HUES64 (cell line): Measurements from ENCODE around the gene LRTM2. TPM values are rescaled to one million over a fixed set of nuclear protein-coding genes. Genes with fewer than 3 reads are reported as not detected.

ENCODE experiments used
- H3K27ac ChIP-seq: 2 replicates; pipeline ENCODE4 v1.7.0; 2013; ENCODE audit warnings: low read depth, low read length, inconsistent platforms
- H3K27me3 ChIP-seq: 2 replicates; pipeline ENCODE4 v1.6.1; 2013; ENCODE audit warnings: mild to moderate bottlenecking, low read length; ENCODE audit not compliant: insufficient read depth
- H3K36me3 ChIP-seq: 2 replicates; pipeline ENCODE4 v1.6.1; 2013; ENCODE audit warnings: mild to moderate bottlenecking, low read length; ENCODE audit not compliant: insufficient read depth
- H3K4me1 ChIP-seq: 2 replicates; pipeline ENCODE4 v1.6.1; 2013; ENCODE audit warnings: mild to moderate bottlenecking, low read length, moderate library complexity; ENCODE audit not compliant: insufficient read depth
- H3K4me3 ChIP-seq: 2 replicates; pipeline ENCODE4 v1.5.1; 2013; ENCODE audit warnings: mild to moderate bottlenecking, low read length, moderate library complexity
- H3K9ac ChIP-seq: 2 replicates; pipeline ENCODE4 v1.6.1; 2013; ENCODE audit warnings: mild to moderate bottlenecking, low read depth, low read length
- H3K9me3 ChIP-seq: 2 replicates; pipeline ENCODE4 v1.6.1; 2013; ENCODE audit warnings: low read depth, low read length; ENCODE audit not compliant: insufficient read depth
- WGBS: fragments of 150-250, 120-280 bp; methylation state at CpG from one replicate; pipeline ENCODE4 v1.1.7; 2013; ENCODE audit warnings: missing lambda C conversion rate; 5-methylcytosine and 5-hydroxymethylcytosine counted together
- polyA plus RNA-seq, 2 experiments: library from polyadenylated mRNA; stranded (reverse); fragments of 50-300 nt; gene quantifications; one replicate each; pipeline ENCODE4 v1.2.3, GENCODE V29; 2013

Gene LRTM2
- not detected for polyA plus RNA-seq (2013, experiment 1 of 2)
- polyA plus RNA-seq (2013, experiment 2 of 2): not detected

GRCh38 chr12:1820191-1820895 lies at the start of gene LRTM2:
TSS of gene LRTM2 (plus strand) at chr12:1820565. CDS start at chr12:1828149, 7,584 bp downstream.
- 28% methylated on average over 34 of the region's 34 CpGs for WGBS
- H3K9me3 ChIP-seq: no peaks in the 10 kb centered on the region
- no peaks in the 10 kb centered on the region for H3K36me3 ChIP-seq
- no peaks in the 10 kb centered on the region for H3K4me1 ChIP-seq
- H3K27ac ChIP-seq: no peak within 1 kb of the TSS
- H3K9ac ChIP-seq: no peak within 1 kb of the TSS
- H3K4me3 ChIP-seq: peak within 1 kb of the TSS; percentile 39
- peaks cover 40% of the 10 kb centered on the region for H3K27me3 ChIP-seq

- Histone ChIP-seq H3K36me3 (peaks cover 35% of the 10 kb centered on the region), H3K27ac (no peak overlapping the region), H3K4me3 (no peak overlapping the region), H3K9me3 (no peaks in the 10 kb centered on the region), H3K9ac (no peak overlapping the region), H3K27me3 (no peaks in the 10 kb centered on the region), H3K4me1 (peaks cover 22% of the 10 kb centered on the region; the same call in 1 of the 2 replicates)
- WGBS: 96% methylated on average over 4 of the region's 4 CpGs
These were observed 46.3 kb upstream of the LRTM2 start for GRCh38 chr12:1773937-1774655.

DNA sequence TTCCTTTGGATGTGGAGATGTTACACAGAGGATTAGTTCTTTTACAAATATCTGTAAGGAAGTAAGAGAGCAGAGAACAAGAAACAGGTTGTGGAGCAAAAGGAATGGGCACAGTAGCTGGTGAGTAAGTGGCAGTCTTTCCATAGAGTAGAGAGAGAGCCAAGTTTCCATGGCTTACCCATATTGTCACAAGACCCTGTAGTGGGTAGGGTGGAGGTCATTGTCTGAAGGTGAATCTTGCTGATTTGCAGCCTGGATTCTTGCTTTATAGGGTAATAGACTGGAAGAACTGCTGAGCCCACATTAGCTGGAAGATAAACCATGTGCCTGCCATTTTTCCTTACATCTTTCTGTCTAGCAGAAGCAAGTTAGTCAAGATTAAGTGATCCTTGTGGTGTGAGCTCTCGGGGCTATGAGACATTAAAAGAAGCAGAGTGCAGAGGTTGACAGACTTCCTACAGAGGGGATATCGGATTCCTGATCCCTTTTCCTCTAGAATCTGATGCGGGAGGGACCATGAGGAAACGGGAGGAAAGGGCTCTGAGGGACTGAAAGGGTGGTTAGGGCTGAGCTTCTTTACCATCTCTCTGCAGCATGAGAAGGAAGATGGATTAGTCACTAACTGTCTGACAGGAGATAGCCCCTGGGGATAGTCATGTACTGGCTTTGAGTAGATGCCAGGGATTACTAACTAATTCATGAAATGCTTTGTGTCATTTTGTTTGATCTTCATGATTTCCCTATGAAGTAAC lies 44.0 kb upstream of the LRTM2 start:
- Histone ChIP-seq H3K27ac (no peak overlapping the region), H3K36me3 (peaks cover 51% of the 10 kb centered on the region), H3K9me3 (no peaks in the 10 kb centered on the region), H3K4me3 (no peak overlapping the region), H3K4me1 (peaks cover 20% of the 10 kb centered on the region; the same call in 1 of the 2 replicates), H3K27me3 (no peaks in the 10 kb centered on the region), H3K9ac (no peak overlapping the region)
- WGBS: 48% methylated on average over 4 of the region's 4 CpGs

GRCh38 chr12:1777798-1778197 lies 42.6 kb upstream of the LRTM2 start:
- WGBS: 96% methylated on average over 5 of the region's 5 CpGs
- Histone ChIP-seq H3K36me3 (peaks cover 47% of the 10 kb centered on the region), H3K9ac (no peak overlapping the region), H3K4me3 (no peak overlapping the region), H3K27ac (no peak overlapping the region), H3K27me3 (no peaks in the 10 kb centered on the region), H3K4me1 (peaks cover 20% of the 10 kb centered on the region; the same call in 1 of the 2 replicates), H3K9me3 (no peaks in the 10 kb centered on the region)

DNA sequence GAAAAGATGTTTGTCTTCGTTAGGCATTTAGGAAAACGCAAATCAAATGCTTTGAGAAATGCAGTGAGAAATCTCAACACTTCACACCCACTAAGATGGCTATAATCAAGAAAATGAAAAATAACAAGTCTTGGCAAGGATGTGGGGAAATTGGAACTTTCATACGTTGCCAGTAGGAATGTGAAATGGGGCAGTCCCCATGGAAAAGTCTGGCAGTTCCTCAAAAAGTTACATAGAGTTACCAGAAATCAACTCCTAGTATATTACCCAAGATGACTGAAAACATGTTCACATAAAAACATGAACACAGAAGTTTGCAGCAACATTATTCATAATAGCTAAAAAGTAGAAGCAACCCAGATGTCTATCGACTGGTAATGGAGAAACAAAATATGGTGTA lies 41.5 kb upstream of the LRTM2 start:
- Histone ChIP-seq H3K9ac (no peak overlapping the region), H3K4me1 (peaks cover 20% of the 10 kb centered on the region; the same call in 1 of the 2 replicates), H3K36me3 (peaks cover 36% of the 10 kb centered on the region), H3K27me3 (no peaks in the 10 kb centered on the region), H3K9me3 (no peaks in the 10 kb centered on the region), H3K27ac (no peak overlapping the region), H3K4me3 (no peak overlapping the region)
- WGBS: 97% methylated on average over 4 of the region's 4 CpGs

GRCh38 chr12:1779783-1780182 lies 40.6 kb upstream of the LRTM2 start:
- Histone ChIP-seq H3K9me3 (no peaks in the 10 kb centered on the region), H3K4me1 (peaks cover 20% of the 10 kb centered on the region; the same call in 1 of the 2 replicates), H3K27ac (no peak overlapping the region), H3K9ac (no peak overlapping the region), H3K27me3 (no peaks in the 10 kb centered on the region), H3K4me3 (no peak overlapping the region), H3K36me3 (peaks cover 40% of the 10 kb centered on the region)
- 90% methylated on average over 1 of the region's 1 CpG for WGBS

- H3K27me3 ChIP-seq: no peaks in the 10 kb centered on the region
- WGBS: 75% methylated on average over 2 of the region's 2 CpGs
- H3K4me1 ChIP-seq: peaks cover 3% of the 10 kb centered on the region; the same call in 1 of the 2 replicates
- H3K36me3 ChIP-seq: peaks cover 59% of the 10 kb centered on the region
- no peak overlapping the region for H3K9ac ChIP-seq
- H3K4me3 ChIP-seq: no peak overlapping the region
- H3K27ac ChIP-seq: no peak overlapping the region
- no peaks in the 10 kb centered on the region for H3K9me3 ChIP-seq
These were observed 38.6 kb upstream of the LRTM2 start for GRCh38 chr12:1781772-1782171.

- H3K4me1 ChIP-seq: no peaks in the 10 kb centered on the region; the same call in 1 of the 2 replicates
- H3K9ac ChIP-seq: no peak overlapping the region
- H3K27me3 ChIP-seq: no peaks in the 10 kb centered on the region
- WGBS: 100% methylated on average over 1 of the region's 2 CpGs
- H3K27ac ChIP-seq: no peak overlapping the region
- peaks cover 63% of the 10 kb centered on the region for H3K36me3 ChIP-seq
- no peaks in the 10 kb centered on the region for H3K9me3 ChIP-seq
- no peak overlapping the region for H3K4me3 ChIP-seq
These were observed 38.1 kb upstream of the LRTM2 start for GRCh38 chr12:1782215-1782614.

- no peak overlapping the region for H3K9ac ChIP-seq
- H3K36me3 ChIP-seq: peaks cover 42% of the 10 kb centered on the region
- 0 out of 2 replicates have a peak, but pooled peaks cover 4% of the 10 kb centered on the region for H3K4me1 ChIP-seq
- WGBS: 92% methylated on average over 6 of the region's 6 CpGs
- H3K9me3 ChIP-seq: no peaks in the 10 kb centered on the region
- H3K4me3 ChIP-seq: no peak overlapping the region
- H3K27ac ChIP-seq: no peak overlapping the region
- no peaks in the 10 kb centered on the region for H3K27me3 ChIP-seq
These were observed 32.7 kb upstream of the LRTM2 start for GRCh38 chr12:1787714-1788113.

- H3K9me3 ChIP-seq: no peaks in the 10 kb centered on the region
- H3K27me3 ChIP-seq: no peaks in the 10 kb centered on the region
- no peak overlapping the region for H3K27ac ChIP-seq
- H3K36me3 ChIP-seq: peaks cover 26% of the 10 kb centered on the region
- no peak overlapping the region for H3K9ac ChIP-seq
- H3K4me3 ChIP-seq: no peak overlapping the region
- 90% methylated on average over 7 of the region's 7 CpGs for WGBS
- 0 out of 2 replicates have a peak, but pooled peaks cover 4% of the 10 kb centered on the region for H3K4me1 ChIP-seq
These were observed 29.9 kb upstream of the LRTM2 start for GRCh38 chr12:1790444-1790843.
